ENCODE measurements around the gene UNC5B.

UNC5B gene

DNA sequence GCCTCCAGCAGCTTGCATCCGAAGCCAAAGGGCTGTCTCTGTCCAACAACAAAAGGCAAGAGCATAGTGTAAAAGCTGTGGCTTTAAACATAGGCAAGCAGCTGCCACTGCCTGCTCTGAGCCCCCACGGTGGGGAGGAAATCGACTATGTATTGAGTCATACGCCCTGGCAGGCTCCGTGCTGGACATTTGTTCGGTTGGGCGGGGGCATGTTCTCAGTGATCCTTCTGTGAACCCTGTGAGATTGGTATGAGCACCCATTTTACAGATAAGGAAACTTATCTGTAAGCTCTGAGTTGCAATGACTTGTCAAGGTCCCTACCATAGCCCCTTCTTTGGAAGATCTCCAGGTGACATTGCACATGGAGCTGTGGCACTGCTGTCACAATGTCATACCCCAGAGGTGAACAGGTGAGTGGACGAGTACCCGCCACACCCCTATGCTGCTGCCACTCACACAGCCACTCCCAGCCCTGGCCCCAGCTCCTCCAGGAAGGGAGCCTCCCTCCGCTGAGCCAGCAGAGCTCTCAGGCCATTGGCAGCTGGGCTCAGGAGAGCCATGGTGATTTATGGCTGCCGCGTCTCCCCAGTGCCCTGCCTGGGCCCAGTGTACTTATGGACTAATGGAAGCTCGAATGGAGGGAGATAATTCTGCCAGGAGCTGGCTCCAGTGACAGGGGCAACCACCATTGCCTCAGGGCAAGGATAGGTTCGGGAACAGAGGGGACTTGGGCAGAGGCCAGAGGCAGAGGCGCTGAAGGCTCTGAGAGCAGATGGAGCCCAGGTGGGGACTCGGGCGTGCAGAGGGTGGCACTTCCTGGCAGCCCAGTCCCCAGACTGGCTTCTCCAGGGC, 43.7 kb downstream of the UNC5B start:
- no peak for DNase-seq

GRCh38 chr10:71256661-71257318, 44.4 kb downstream of the UNC5B start:
- DNase-seq, result no peak

DNA sequence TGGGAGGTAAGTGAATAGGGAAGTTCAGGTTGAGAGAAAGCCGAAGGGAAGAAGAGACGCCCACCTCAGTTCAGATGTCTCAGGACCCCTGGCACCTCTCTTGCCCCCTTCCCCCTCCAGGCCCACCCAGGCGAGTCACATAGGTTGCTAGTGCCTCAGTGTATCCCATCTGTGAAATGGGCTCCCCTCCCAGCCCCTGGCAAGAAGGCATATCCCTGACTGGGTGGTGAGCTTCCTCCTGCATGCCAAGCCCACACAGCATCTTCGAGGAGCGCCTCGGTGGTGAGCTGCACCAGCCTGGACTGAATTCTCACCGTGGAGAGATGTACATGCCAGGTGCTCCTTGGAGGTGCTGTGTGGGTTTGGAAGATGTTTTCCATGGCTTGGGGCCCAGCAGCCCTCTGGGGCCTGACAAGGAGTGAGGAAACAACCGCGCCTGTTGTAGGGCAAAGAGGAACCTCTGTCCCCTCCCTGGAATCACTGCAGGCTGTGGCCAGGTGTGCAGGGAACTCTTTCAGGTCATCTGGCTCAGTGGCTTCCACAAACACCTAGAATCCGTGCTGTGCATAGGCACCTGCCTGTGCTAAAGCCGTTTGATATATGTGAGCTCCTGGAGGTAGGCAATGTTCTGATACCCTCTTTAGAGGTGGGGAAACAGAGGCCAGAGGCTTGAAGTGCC, 45.1 kb downstream of the UNC5B start:
- DNase-seq, result no peak

- no peak for DNase-seq
These were observed 45.7 kb downstream of the UNC5B start for GRCh38 chr10:71258046-71258445.

DNA sequence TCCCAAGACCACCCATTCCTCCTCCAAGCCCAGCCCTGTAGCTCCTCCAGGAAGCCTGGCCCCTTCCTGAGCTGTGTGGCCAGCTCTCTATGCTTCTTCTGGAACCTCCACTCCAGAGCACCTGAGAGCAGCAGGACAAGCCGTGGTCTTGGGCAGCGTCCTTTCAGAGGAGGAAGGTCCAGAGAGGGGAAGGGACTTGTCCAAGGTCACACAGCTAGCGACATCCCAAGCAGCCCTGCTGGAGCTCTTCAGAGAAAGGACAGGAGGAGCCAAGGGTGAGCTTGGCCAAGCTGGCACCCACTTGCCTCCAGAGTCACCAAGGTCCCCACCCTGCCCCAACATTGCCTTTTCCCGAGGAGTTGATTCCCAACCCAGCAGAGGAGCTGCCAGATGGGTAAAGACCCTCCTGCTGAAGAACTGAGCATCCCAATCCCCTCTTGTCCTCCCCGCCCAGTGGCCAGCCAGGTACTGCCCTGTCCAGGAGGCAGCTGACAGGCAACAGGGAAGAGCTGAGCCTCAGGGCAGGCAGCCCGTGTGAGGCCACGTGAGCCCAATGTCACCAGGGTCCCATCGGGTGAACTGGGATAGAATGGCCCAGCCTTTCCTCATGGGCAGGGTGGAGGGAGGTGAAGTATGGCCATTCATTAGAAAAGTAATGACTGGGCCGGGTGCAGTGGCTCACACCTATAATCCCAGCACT, 46.2 kb downstream of the UNC5B start:
- DNase-seq, result no peak

- no peak for DNase-seq
These were observed 46.9 kb downstream of the UNC5B start for GRCh38 chr10:71259282-71259681.

DNA sequence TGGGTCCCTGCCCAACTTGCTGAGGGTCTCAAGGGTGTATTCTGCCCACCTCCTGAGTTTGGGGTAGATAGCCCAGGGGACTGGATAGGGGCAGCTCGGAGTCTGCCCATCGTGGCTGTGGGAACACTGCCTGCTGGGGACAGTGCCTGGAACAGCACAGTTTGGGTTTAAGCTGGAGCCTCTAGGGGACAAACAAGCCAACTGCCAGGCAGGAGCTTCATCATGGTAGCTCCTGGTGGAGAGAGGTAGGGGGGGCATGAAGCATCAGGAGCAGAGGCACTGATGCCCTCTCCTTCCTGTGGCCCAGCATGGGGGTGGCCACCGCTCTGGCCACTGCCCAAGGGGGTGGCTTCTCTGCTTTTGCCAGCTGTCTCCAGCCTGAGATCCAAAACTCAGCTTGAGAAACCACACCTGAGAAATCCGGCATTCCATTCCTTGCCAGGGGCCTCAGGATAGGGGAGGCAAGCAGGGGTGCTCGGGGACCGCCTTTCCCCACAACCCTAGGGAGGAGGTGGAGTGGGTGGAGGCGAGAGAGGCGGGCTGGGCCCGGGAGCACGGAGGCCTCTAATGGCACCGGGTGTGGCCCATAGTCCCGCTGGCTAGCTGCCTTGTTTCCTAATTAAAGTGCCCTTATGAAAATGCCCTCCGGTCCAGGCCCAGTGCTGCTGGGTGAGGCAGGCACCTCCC, 47.6 kb downstream of the UNC5B start:
- no peak for DNase-seq

- DNase-seq, result no peak
These were observed 48.4 kb downstream of the UNC5B start for GRCh38 chr10:71260622-71261325.

DNA sequence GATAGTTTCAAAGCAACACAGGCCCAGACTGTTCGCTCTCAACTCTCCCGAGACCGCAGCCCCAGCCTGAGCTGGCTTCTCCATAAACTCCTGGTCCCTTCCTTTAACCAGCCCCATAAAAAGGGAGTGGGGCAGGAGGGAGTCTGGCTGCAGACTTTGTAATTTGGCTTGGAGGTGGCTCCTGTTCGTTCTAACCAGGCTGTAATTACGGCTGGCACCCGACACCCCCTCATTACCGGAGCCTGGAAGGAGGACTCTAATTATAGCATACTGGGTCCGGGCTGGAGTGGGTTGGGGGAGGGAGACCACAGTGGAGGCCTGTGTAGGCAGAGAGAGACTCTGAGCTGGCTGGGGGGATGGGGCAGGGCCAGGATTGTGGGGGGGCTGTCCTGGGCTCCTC, 49.7 kb downstream of the UNC5B start:
- no peak for DNase-seq

- DNase-seq, result no peak
These were observed 50.4 kb downstream of the UNC5B start for GRCh38 chr10:71262817-71263216.

DNA sequence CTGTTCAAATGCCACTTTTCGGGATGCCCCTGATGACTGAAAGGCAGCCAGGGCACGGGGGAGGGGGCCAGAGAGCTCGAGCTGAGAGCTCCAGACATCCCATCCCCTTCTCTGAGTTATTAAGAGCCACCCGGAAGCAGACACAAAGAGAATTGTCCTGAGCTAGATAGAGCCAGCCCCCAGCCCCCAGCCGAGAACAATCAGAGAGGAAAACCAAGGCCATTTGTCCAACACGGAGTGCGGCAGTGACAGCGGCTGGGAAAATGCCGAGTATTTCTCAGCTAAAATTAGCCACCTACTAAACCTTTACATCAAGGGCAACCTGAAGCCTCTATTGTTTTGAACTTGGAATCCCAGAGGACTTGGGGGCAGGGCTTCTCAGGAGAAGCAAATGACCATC, 51.0 kb downstream of the UNC5B start:
- no peak for DNase-seq

DNA sequence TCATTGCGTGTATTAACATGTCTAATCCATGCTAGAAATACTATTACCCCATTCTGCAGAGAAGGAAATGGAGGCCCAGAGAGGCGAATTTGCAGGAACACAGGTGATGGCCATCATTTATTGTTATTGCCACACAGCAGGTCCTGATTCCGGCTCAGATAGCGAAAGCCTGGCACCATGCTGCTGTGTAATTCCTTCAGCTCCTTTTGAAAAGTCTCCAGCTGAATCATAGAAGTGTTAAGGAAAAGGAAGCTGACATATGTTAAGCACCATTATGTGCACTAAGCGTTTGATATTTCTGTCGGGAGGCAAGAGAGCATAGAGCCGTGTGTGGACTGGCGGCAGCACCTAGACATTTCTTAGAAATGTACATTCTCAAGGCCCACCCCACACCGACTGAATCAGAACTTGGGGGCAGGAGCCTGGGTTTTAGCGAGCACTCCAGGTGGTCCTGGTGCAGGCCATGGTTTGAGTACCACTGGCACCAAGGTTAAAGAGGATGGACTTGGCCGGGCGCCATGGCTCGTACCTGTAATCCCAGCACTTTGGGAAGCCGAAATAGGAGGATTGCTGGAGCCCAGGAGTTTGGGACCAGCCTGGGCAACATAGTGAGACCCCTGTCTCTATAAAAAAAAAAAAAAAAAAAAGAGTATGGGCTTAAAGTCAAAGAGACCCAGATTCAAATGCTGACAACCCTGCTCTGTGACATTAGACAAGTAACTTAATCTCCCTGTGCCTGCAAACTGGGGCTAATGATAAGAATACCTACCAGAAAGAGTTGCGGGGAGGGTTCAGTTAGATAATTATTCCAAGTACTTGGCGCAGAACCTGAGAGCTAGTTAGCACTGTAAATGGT, 52.2 kb downstream of the UNC5B start:
- no peak for DNase-seq

DNA sequence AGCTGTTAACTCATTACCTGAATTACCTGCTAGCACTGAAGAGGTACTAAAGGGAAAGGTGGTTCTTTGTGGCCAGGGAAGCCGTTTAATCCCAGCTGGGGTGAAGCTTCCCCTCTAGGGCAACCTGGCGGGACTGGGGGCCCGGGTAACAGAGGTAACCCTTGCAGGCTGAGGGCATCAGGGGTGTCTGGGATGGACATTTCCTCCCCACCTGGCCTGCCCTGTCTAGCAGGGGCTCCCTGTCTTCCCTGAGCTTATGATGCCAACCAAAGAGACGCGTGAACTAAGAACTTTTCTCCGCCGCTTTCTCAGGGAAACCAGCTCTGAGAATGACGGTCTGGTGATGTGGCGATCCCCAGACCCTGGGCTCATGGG, 52.8 kb downstream of the UNC5B start:
- no peak for DNase-seq

GRCh38 chr10:71265618-71266146, 53.3 kb downstream of the UNC5B start:
- no peak for DNase-seq

GRCh38 chr10:71266147-71266917, 54.0 kb downstream of the UNC5B start:
- no peak for DNase-seq

- DNase-seq, result no peak
These were observed 54.6 kb downstream of the UNC5B start for GRCh38 chr10:71266918-71267442.

DNA sequence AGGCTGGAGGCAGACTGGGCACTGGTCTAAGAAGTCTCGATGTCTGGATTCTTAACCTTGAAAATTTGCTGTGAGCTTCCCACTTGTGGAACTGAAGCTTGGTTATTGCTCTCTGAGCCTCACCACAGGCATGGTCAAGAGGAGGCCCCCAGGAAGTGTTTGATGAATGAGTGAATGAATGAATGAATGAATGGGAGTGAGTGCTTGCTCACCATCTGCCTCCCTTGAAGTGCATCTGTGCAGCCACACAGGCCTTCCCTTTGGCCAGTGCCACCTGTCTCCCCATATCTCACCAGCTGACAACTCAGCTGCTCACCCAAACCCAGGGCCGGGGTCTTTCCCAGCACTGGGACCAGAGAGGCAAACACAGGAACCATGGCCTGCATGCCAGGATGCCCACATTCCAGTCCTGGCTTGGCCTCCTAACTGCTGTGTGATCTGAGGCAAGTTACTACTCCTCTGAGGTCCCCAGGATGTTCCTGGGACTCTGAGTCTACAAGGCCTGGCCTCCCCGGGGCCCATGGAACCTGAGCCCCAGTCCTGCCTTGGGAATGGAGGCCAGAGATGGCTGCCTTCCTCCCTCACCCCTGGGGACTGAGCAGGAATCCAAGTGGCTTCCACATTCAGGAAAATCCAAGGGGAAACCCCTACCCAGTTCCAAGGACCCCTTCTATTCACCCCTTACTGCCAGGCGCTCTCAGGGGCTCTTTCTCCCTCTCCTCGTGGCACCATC, 55.3 kb downstream of the UNC5B start:
- no peak for DNase-seq

- DNase-seq, result no peak
These were observed 55.9 kb downstream of the UNC5B start for GRCh38 chr10:71268247-71268691.

DNA sequence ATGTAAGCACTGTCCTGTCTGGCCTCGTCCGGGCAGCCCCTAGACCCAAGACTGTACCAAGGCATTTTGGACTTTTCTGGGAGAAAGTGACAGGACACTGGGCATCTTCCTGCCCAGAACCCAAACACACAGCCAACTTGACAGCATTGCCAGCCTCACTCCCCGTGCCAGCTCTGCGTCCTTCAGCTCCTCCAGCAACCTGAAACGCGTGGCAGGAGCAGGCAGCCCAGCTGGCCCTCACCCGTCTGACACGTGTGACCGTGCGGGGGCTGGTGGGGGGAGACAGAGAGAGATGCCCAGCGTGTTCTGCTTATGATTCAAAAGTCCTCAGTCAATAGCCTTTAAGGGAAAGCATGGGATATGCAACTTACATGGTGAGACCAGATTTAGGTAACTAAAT, 56.4 kb downstream of the UNC5B start:
- no peak for DNase-seq

Measured in CD4-positive, alpha-beta T cell treated with Interleukin-4 for 1 hour (primary cell).